ENCODE data around the gene HUNK.

The HUNK gene

DNA sequence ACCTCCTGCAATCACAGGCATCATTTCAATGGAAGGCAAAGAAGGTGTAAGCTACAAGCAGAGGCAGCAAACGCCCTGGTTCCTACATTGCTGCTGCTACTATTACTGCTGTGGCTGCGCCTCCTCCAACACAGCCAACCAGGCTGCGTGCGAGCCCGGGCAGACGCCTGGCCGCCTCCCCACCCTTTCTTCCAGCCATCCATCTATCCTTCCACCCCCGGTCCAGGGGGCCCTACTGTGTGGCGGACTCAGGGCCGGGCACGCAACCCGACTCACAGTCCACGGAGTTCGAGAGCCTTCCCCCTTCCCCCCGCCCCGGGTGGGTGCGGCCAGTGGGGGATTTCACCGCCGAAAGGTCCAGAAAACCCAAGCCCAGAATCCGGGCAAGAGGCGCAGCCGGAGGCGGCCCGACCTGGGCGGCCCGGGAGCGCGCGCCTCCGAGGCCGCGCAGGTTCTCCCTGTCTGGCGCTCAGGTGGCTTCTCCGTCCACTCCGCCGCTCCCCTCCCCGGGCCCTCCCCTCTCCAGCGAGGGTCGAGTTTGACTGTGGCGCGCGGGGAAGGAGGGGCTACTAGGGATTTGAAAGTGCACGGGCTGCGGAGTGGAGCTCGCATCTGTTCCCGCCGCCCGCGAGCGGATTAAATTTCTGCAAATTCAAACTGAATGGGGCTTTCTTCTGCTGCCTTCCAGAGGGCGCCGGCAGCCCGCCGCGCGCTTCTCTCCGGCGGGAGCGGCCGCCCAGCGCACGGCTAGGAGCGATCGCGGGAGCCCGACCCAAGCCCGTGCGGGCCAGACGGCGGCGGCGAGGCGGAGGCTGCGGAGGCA lies at the start of gene HUNK:
TSS of gene HUNK (plus strand) at position 569 of the 823 bp plus-strand sequence. CDS start 655 bp downstream, outside the sequence.
- H3K4me1 ChIP-seq (ENCODE audit: control insufficient read depth, insufficient read depth, low read length) = peaks cover 34% of the 10 kb centered on the region
- H3K9me3 ChIP-seq (ENCODE audit: control insufficient read depth, insufficient read depth, low read depth, low read length) = no peaks in the 10 kb centered on the region
- H3K27ac ChIP-seq (ENCODE audit: low read depth, low read length) = no peak within 1 kb of the TSS
- peaks cover 28% of the 10 kb centered on the region for H3K27me3 ChIP-seq (ENCODE audit: control insufficient read depth, insufficient read depth, low read length)
- no peaks in the 10 kb centered on the region for H3K36me3 ChIP-seq (ENCODE audit: control insufficient read depth, insufficient read depth, low read length)
- H3K9ac ChIP-seq (ENCODE audit: low read length) = peak within 1 kb of the TSS; percentile 77
- H3K4me3 ChIP-seq (ENCODE audit: low read depth, low read length) = peak within 1 kb of the TSS; percentile 79

DNA sequence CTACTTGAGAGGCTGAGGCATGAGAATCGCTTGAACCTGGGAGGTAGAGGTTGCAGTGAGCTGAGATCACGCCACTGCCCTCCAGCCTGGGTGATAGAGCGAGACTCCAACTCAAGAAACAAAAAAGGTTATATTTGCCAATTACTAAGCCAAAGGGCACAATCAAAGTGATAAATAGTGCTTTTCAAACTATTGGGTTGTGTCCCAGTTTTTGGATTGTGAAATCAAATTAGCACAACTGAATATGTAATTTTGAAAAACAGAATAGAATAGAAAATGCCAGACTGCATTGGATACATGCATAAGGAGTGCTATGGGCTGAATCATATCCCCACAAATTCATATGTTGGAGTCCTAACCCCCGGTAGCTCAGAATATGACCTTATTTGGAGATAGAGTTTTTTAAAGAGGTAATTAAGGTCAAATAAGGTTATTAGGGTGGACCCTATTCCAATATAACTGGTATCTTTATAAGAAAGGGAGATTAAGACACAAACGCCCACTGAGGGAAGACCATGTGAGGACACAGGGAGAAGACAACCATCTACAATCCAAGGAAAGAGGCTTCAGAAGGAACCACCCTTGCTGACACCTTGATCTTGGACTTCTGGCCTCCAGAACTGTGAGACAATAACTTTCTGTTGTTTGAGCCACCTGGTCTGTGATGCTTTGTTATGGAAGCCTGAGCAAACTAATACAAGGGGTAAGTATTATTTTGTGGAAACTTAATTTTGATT lies 42.9 kb upstream of the HUNK start:
- Histone ChIP-seq H3K27me3 (ENCODE audit: control insufficient read depth, insufficient read depth, low read length) (no peaks in the 10 kb centered on the region), H3K27ac (ENCODE audit: low read depth, low read length) (no peak overlapping the region), H3K4me1 (ENCODE audit: control insufficient read depth, insufficient read depth, low read length) (no peaks in the 10 kb centered on the region), H3K4me3 (ENCODE audit: low read depth, low read length) (no peak overlapping the region), H3K36me3 (ENCODE audit: control insufficient read depth, insufficient read depth, low read length) (no peaks in the 10 kb centered on the region), H3K9me3 (ENCODE audit: control insufficient read depth, insufficient read depth, low read depth, low read length) (peaks cover 5% of the 10 kb centered on the region), H3K9ac (ENCODE audit: low read length) (no peak overlapping the region)

DNA sequence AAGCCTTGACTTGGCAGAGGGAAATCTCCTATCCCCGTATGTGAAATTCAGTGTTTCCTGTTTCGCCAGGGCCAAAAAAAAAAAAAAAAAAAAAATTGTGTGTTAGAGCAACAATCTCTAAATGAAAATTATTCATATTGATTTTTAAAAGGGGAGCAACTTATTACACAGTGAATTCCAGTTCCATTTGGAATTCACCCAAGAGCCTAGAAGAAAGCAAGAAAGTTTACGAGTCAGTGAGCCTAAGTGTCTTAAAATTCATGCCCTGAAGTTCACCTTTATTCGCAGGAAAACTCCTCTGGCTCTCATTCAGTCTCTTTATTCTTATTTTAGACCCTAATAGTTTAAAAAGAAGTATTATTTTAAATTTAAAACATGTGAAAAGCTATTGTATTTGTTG lies 42.1 kb upstream of the HUNK start:
- Histone ChIP-seq H3K4me1 (ENCODE audit: control insufficient read depth, insufficient read depth, low read length) (no peaks in the 10 kb centered on the region), H3K9ac (ENCODE audit: low read length) (no peak overlapping the region), H3K27ac (ENCODE audit: low read depth, low read length) (no peak overlapping the region), H3K27me3 (ENCODE audit: control insufficient read depth, insufficient read depth, low read length) (no peaks in the 10 kb centered on the region), H3K9me3 (ENCODE audit: control insufficient read depth, insufficient read depth, low read depth, low read length) (peaks cover 5% of the 10 kb centered on the region), H3K36me3 (ENCODE audit: control insufficient read depth, insufficient read depth, low read length) (no peaks in the 10 kb centered on the region), H3K4me3 (ENCODE audit: low read depth, low read length) (no peak overlapping the region)

DNA sequence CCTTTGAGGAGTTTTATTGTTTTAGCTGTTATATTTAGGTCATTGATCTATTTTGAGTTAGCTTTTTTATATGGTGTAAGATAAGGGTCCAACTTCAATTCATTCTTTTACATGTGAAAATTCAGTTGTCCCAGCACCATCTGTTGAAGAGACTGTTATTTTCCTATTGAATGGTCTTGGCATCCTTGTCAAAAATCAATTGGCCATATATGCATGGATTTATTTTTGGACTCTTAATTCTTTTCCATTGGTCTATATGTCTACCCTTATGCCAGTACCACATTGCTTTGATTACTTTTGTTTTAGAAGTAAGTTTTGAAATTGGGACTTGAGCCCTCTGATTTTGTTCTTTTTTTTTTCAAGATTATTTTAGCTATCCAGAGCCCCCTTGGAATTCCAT lies 35.8 kb upstream of the HUNK start:
- Histone ChIP-seq H3K9me3 (ENCODE audit: control insufficient read depth, insufficient read depth, low read depth, low read length) (no peaks in the 10 kb centered on the region), H3K27me3 (ENCODE audit: control insufficient read depth, insufficient read depth, low read length) (no peaks in the 10 kb centered on the region), H3K27ac (ENCODE audit: low read depth, low read length) (no peak overlapping the region), H3K4me3 (ENCODE audit: low read depth, low read length) (no peak overlapping the region), H3K9ac (ENCODE audit: low read length) (no peak overlapping the region), H3K36me3 (ENCODE audit: control insufficient read depth, insufficient read depth, low read length) (no peaks in the 10 kb centered on the region), H3K4me1 (ENCODE audit: control insufficient read depth, insufficient read depth, low read length) (no peaks in the 10 kb centered on the region)

DNA sequence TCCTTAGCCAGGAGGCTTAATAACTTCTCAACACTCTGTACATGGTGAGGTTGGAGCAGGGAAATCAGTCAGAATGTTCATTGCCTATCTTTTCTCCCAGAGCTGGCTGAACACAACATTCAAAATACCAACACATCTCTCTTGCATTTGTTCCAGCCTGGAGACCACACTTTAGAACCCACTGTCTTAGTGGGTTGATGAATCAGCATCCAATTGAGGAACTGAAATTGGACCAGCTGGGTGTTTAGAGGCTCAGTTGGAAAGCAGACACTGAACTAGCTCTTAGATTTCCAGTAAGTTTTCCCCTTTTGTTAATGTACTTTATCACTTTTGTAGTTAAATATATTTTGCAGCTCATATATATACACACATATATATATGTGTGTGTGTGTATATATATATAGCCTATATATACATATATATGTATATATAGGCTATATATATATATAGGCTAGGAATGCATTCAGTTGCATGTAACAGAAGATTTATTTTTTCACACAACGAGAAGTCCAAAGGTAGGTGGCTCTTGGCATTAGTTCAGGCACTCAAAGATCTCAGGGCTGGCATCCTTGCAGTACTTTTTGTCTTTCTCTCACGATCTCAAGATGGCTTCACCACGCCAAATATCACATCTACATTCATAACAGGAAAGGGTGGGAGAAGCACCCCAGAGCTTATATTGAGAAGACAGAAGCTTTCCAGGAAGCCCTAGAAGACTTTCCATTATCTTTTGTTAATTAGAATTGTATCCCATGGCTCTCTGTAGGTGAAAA lies 35.0 kb upstream of the HUNK start:
- no peaks in the 10 kb centered on the region for H3K4me1 ChIP-seq (ENCODE audit: control insufficient read depth, insufficient read depth, low read length)
- H3K27ac ChIP-seq (ENCODE audit: low read depth, low read length) = no peak overlapping the region
- H3K9me3 ChIP-seq (ENCODE audit: control insufficient read depth, insufficient read depth, low read depth, low read length) = no peaks in the 10 kb centered on the region

DNA sequence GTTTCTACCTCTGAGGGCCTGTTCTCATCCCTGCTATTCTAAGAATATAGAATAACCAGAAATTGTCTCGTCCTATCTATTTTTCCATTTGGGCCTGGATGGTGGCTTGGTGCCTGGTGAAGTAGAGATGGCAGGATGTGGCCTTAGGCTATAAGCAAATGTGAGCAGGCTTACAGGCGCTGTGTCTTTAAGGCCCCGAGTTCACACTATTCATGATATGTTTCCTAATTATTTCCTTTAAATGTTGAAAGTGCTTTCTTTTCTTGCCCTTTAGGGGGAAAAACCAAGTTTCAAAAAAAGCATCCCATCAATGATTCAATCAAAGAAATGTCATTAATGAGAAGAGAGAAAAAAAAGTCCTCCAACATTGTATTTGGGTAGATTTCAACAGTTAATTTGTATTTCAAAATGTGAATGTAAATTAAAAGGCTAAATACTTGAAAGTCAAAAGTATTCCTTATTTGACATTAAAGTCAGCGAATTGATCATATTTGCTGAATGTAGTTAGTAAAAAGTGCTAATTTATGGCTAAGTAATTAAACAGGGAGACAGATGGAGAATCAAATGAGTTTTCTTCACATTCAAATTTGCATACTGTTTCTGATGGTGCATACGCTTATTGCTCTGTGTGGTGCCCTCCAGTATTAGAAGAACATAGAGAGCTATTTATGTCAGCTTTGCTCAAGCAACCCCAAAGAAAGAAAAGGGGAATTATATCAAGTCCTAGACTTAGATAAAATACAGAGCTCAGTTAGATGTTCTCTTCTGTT lies 34.0 kb upstream of the HUNK start:
- Histone ChIP-seq H3K27ac (ENCODE audit: low read depth, low read length) (no peak overlapping the region), H3K9ac (ENCODE audit: low read length) (no peak overlapping the region)

More for the DNA sequence above, 35.0 kb upstream of the HUNK start:
- no peak overlapping the region for H3K4me3 ChIP-seq (ENCODE audit: low read depth, low read length)
- no peak overlapping the region for H3K9ac ChIP-seq (ENCODE audit: low read length)
- no peaks in the 10 kb centered on the region for H3K36me3 ChIP-seq (ENCODE audit: control insufficient read depth, insufficient read depth, low read length)
- no peaks in the 10 kb centered on the region for H3K27me3 ChIP-seq (ENCODE audit: control insufficient read depth, insufficient read depth, low read length)

DNA sequence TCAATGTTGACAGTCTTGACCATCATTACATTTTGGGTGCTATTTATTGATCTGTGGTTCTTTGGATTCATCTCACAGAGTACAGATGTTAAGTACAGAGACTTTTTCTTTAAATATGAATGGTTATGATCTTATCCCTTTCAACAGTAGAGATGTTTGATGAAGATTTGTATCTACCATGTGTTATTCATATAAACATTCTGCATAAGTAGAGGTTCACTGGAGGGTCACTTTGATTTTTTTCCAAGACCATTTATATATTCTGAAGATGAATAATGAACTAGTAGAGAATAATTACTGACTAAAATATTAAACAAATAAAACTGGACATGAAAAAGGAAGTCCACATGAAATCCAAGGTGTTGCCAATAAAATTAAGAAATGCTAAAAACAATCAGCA lies 28.6 kb upstream of the HUNK start:
- Histone ChIP-seq H3K9ac (ENCODE audit: low read length) (no peak overlapping the region), H3K4me3 (ENCODE audit: low read depth, low read length) (no peak overlapping the region), H3K27me3 (ENCODE audit: control insufficient read depth, insufficient read depth, low read length) (no peaks in the 10 kb centered on the region), H3K4me1 (ENCODE audit: control insufficient read depth, insufficient read depth, low read length) (peaks cover 13% of the 10 kb centered on the region), H3K9me3 (ENCODE audit: control insufficient read depth, insufficient read depth, low read depth, low read length) (no peaks in the 10 kb centered on the region), H3K27ac (ENCODE audit: low read depth, low read length) (no peak overlapping the region), H3K36me3 (ENCODE audit: control insufficient read depth, insufficient read depth, low read length) (no peaks in the 10 kb centered on the region)

More for the DNA sequence above, 34.0 kb upstream of the HUNK start:
- no peaks in the 10 kb centered on the region for H3K4me1 ChIP-seq (ENCODE audit: control insufficient read depth, insufficient read depth, low read length)
- no peak overlapping the region for H3K4me3 ChIP-seq (ENCODE audit: low read depth, low read length)
- no peaks in the 10 kb centered on the region for H3K36me3 ChIP-seq (ENCODE audit: control insufficient read depth, insufficient read depth, low read length)
- no peaks in the 10 kb centered on the region for H3K9me3 ChIP-seq (ENCODE audit: control insufficient read depth, insufficient read depth, low read depth, low read length)
- no peaks in the 10 kb centered on the region for H3K27me3 ChIP-seq (ENCODE audit: control insufficient read depth, insufficient read depth, low read length)

DNA sequence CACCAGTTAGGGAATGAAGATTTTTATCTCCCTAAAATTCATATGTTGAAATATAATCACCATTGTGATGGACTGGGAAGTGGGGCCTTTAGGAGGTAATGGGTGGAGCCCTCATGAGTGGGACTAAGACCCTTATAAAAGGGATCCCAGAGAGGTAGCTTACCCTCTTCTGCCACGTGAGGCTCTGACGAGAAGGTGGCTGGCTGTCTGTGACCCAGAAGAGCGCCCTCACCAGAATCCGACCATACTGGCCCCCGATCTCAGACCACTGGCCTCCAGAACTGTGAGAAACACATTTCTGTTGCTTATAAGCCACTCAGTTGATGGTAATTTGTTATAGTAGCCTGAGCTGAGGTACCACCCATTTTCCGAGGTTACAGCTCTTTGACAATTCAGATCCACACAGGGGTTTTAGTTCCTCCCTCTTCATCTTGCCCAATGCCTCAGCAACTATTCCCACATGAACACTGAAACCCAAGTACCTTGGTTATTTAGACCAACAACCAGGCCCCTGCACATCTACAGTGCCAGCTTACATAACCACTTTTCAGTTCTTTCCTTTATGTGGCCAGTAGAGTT lies 27.6 kb upstream of the HUNK start:
- H3K4me3 ChIP-seq (ENCODE audit: low read depth, low read length) = no peak overlapping the region
- no peak overlapping the region for H3K27ac ChIP-seq (ENCODE audit: low read depth, low read length)
- H3K27me3 ChIP-seq (ENCODE audit: control insufficient read depth, insufficient read depth, low read length) = no peaks in the 10 kb centered on the region
- H3K36me3 ChIP-seq (ENCODE audit: control insufficient read depth, insufficient read depth, low read length) = no peaks in the 10 kb centered on the region
- no peak overlapping the region for H3K9ac ChIP-seq (ENCODE audit: low read length)
- H3K9me3 ChIP-seq (ENCODE audit: control insufficient read depth, insufficient read depth, low read depth, low read length) = no peaks in the 10 kb centered on the region
- H3K4me1 ChIP-seq (ENCODE audit: control insufficient read depth, insufficient read depth, low read length) = peaks cover 13% of the 10 kb centered on the region

DNA sequence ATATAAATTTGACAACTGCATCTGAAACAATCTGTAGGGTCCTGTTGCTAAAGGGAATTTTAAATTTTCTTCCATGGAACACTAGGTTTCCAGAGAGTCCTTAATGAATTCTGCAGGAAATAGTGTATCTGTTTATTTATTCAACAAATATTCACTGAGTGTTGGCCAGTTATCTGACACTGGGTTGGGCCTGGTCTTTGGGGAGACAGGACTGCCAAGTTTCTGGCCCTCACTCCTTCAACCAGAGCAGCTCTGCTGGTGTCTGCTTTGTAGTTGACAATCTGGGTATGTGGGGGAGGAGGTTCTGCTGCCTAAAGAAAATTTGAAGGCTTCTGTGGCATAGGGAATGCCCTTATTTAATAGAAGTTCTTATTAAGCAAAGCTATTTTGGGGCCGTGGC lies 26.1 kb upstream of the HUNK start:
- H3K4me1 ChIP-seq (ENCODE audit: control insufficient read depth, insufficient read depth, low read length) = peaks cover 13% of the 10 kb centered on the region
- H3K9ac ChIP-seq (ENCODE audit: low read length) = no peak overlapping the region
- no peaks in the 10 kb centered on the region for H3K27me3 ChIP-seq (ENCODE audit: control insufficient read depth, insufficient read depth, low read length)
- H3K36me3 ChIP-seq (ENCODE audit: control insufficient read depth, insufficient read depth, low read length) = no peaks in the 10 kb centered on the region
- no peaks in the 10 kb centered on the region for H3K9me3 ChIP-seq (ENCODE audit: control insufficient read depth, insufficient read depth, low read depth, low read length)
- no peak overlapping the region for H3K27ac ChIP-seq (ENCODE audit: low read depth, low read length)
- H3K4me3 ChIP-seq (ENCODE audit: low read depth, low read length) = no peak overlapping the region

DNA sequence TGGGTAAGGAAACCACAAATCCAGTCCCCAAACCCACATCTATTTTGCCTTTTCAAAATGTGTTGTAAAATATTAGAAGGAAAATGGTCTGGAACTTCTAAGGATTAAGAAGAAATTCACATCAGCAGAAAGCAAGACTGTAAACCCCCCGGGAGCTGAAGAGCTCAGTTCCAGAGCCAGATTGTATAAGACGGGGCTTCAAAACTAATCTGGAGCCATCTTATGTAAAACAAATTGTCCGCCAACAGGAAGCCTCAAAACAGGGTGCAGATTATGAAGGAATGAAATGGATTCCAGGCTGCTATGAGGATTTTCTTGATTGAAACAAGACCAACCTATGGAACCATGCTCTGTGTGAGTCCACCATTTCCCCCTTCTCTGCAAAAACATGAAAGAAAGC lies 25.1 kb upstream of the HUNK start:
- peaks cover 13% of the 10 kb centered on the region for H3K4me1 ChIP-seq (ENCODE audit: control insufficient read depth, insufficient read depth, low read length)
- H3K9me3 ChIP-seq (ENCODE audit: control insufficient read depth, insufficient read depth, low read depth, low read length) = no peaks in the 10 kb centered on the region
- H3K4me3 ChIP-seq (ENCODE audit: low read depth, low read length) = no peak overlapping the region
- H3K9ac ChIP-seq (ENCODE audit: low read length) = no peak overlapping the region
- H3K27me3 ChIP-seq (ENCODE audit: control insufficient read depth, insufficient read depth, low read length) = no peaks in the 10 kb centered on the region
- H3K27ac ChIP-seq (ENCODE audit: low read depth, low read length) = no peak overlapping the region
- no peaks in the 10 kb centered on the region for H3K36me3 ChIP-seq (ENCODE audit: control insufficient read depth, insufficient read depth, low read length)

Data from HUES6 (cell line).